ENCODE results near the gene CORO1C. TPM values are rescaled to one million over a fixed set of nuclear protein-coding genes. Genes with fewer than 3 reads are reported as not detected.

CORO1C gene
- polyA plus RNA-seq, 1 experiment, result 596 TPM

DNA sequence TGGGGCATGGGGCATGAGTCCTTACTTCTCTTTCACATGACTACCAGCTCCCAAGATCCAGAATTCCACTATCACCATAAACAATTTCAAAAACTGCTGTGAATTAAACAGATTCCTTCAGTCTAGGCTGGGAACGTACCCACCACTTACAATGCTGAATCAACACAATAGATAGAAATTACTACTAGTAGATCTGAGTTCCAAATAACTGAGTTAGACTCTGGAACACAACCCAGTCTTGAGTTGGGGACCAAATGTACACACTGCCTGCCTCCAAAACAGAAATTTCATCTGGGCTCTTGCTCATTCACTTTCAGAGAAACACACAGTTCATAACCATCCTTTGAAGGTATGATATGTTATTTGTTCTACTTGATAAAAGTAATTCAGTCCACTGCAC, 8.9 kb downstream of the CORO1C start:
- no peaks in the 10 kb centered on the region for H3K27me3 ChIP-seq (ENCODE audit: control insufficient read depth, insufficient read depth, low read length)
- peak overlapping the region; percentile 24 for H3K4me3 ChIP-seq (ENCODE audit: low read depth, low read length)
- peak overlapping the region; percentile 92 for H3K27ac ChIP-seq (ENCODE audit: low read depth, low read length)
- DNase-seq (ENCODE audit: low read depth, low spot score), result no peak
- CTCF ChIA-PET, result interaction anchor here (2.2 to 2.3 kb wide), 2 partner anchors 25 to 58 kb away, joined by 6 read pairs; no protein-coding TSS in a partner anchor
- H3K9me3 ChIP-seq (ENCODE audit: control insufficient read depth, insufficient read depth, low read length), result no peaks in the 10 kb centered on the region
- POLR2A ChIA-PET, result interaction anchor here (0.8 to 2.5 kb wide), 9 partner anchors 10 to 80 kb away, joined by 3 to 13 read pairs (median 4); no protein-coding TSS in a partner anchor
- TF ChIP-seq, protein P1, sequence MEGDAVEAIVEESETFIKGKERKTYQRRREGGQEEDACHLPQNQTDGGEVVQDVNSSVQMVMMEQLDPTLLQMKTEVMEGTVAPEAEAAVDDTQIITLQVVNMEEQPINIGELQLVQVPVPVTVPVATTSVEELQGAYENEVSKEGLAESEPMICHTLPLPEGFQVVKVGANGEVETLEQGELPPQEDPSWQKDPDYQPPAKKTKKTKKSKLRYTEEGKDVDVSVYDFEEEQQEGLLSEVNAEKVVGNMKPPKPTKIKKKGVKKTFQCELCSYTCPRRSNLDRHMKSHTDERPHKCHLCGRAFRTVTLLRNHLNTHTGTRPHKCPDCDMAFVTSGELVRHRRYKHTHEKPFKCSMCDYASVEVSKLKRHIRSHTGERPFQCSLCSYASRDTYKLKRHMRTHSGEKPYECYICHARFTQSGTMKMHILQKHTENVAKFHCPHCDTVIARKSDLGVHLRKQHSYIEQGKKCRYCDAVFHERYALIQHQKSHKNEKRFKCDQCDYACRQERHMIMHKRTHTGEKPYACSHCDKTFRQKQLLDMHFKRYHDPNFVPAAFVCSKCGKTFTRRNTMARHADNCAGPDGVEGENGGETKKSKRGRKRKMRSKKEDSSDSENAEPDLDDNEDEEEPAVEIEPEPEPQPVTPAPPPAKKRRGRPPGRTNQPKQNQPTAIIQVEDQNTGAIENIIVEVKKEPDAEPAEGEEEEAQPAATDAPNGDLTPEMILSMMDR (IDR thresholded peaks at IDR 0.05; ENCODE audit: low read depth, low read length), result no peak

GRCh38 chr12:108721824-108722223, 9.5 kb downstream of the CORO1C start:
- ChIA-PET POLR2A (interaction anchor here (1.0 to 2.5 kb wide), 4 partner anchors 19 to 30 kb away, joined by 3 to 8 read pairs (median 4); no protein-coding TSS in a partner anchor), CTCF (interaction anchor here (2.2 kb wide), 1 partner anchor 58 kb away, joined by 6 read pairs; no protein-coding TSS in a partner anchor)
- Histone ChIP-seq H3K27me3 (ENCODE audit: control insufficient read depth, insufficient read depth, low read length) (no peaks in the 10 kb centered on the region), H3K9me3 (ENCODE audit: control insufficient read depth, insufficient read depth, low read length) (no peaks in the 10 kb centered on the region), H3K4me3 (ENCODE audit: low read depth, low read length) (no peak overlapping the region), H3K27ac (ENCODE audit: low read depth, low read length) (peak overlapping the region; percentile 75)
- DNase-seq (ENCODE audit: low read depth, low spot score), result no peak
- TF ChIP-seq, protein P1 (IDR thresholded peaks at IDR 0.05; ENCODE audit: low read depth, low read length), result no peak

GRCh38 chr12:108720757-108721514, 10.4 kb downstream of the CORO1C start:
- ChIA-PET POLR2A (interaction anchor here (1.0 to 2.5 kb wide), 4 partner anchors 18 to 29 kb away, joined by 3 to 8 read pairs (median 4); no protein-coding TSS in a partner anchor), CTCF (no interaction called here)
- TF ChIP-seq, protein P1 (IDR thresholded peaks at IDR 0.05; ENCODE audit: low read depth, low read length), result no peak
- Histone ChIP-seq H3K27ac (ENCODE audit: low read depth, low read length) (no peak overlapping the region), H3K4me3 (ENCODE audit: low read depth, low read length) (no peak overlapping the region), H3K9me3 (ENCODE audit: control insufficient read depth, insufficient read depth, low read length) (no peaks in the 10 kb centered on the region), H3K27me3 (ENCODE audit: control insufficient read depth, insufficient read depth, low read length) (no peaks in the 10 kb centered on the region)
- DNase-seq (ENCODE audit: low read depth, low spot score), result no peak

DNA sequence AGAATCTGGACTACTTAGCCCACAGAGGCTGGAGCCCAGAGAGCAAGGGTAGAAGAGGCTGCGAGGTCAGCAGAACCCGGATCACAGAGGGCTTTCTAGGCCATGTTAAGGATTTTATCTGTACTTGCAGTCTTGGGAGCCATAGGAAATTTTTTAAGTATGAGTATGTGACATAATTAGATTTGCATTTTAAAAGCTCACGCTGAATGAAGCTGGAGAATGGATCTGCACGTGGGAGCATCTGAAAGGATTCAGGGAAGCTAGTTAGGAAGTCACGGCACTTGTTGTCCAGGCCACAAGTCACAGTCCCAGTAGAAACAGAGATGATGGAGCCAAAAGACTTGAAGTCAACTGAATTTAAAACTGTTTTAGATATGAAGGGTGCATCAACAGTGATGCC, 14.1 kb downstream of the CORO1C start:
- no peak overlapping the region for H3K4me3 ChIP-seq (ENCODE audit: low read depth, low read length)
- no peak overlapping the region for H3K27ac ChIP-seq (ENCODE audit: low read depth, low read length)
- ChIA-PET POLR2A (no interaction called here), CTCF (no interaction called here)
- no peak for DNase-seq (ENCODE audit: low read depth, low spot score)
- no peaks in the 10 kb centered on the region for H3K27me3 ChIP-seq (ENCODE audit: control insufficient read depth, insufficient read depth, low read length)
- no peaks in the 10 kb centered on the region for H3K9me3 ChIP-seq (ENCODE audit: control insufficient read depth, insufficient read depth, low read length)
- TF ChIP-seq, protein P1 (IDR thresholded peaks at IDR 0.05; ENCODE audit: low read depth, low read length), result no peak

DNA sequence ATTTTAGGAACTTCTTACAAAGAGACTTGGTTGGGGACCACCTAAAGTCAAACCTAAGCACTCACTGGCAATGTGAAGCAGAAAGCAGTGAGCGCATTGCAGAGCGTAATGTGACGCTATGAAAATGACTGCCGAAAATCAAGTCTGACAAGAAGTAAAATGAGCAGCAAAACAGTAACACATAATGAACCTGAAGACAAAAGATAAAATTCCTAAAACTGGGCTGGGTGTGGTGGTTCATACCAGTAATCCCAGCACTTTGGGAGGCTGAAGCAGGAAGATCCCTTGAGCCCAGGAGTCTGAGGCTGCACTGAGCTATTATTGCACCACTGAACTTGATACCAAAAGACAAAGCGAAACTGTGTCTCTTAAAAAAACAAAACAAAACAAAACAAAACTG, 16.5 kb downstream of the CORO1C start:
- TF ChIP-seq, protein P1 (IDR thresholded peaks at IDR 0.05; ENCODE audit: low read depth, low read length), result no peak
- no peak overlapping the region for H3K4me3 ChIP-seq (ENCODE audit: low read depth, low read length)
- H3K27me3 ChIP-seq (ENCODE audit: control insufficient read depth, insufficient read depth, low read length), result no peaks in the 10 kb centered on the region
- H3K27ac ChIP-seq (ENCODE audit: low read depth, low read length), result peak overlapping the region; percentile 21
- ChIA-PET CTCF (interaction anchor here (0.7 to 1.1 kb wide), 2 partner anchors 17 kb away, joined by 3 read pairs; no protein-coding TSS in a partner anchor), POLR2A (no interaction called here)
- no peaks in the 10 kb centered on the region for H3K9me3 ChIP-seq (ENCODE audit: control insufficient read depth, insufficient read depth, low read length)
- DNase-seq (ENCODE audit: low read depth, low spot score), result no peak

Measured in AG04450 (cell line).